ENCODE results near the gene UNC13D.
A peak's percentile ranks its signal among the peaks of the same experiment; 100 is the strongest.

UNC13D gene

GRCh38 chr17:75834279-75834920 lies 9.8 kb downstream of the UNC13D start:
- DNase-seq (ENCODE audit: insufficient read length, low spot score) (no peak), FAIRE-seq (no peak)
- TF ChIP-seq PAX5 (IDR thresholded peaks at IDR 0.05; ENCODE audit: insufficient read depth, low read length, severe bottlenecking), result no peak
- TF ChIP-seq POU2F2 (IDR thresholded peaks at IDR 0.05; ENCODE audit: low read depth, low read length), result no peak
- no peak for TF ChIP-seq SPI1 (IDR thresholded peaks at IDR 0.05; ENCODE audit: low read depth, low read length)
- no peak for TF ChIP-seq POLR2A (IDR thresholded peaks at IDR 0.05; ENCODE audit: low read depth, low read length)
- TF ChIP-seq POLR2AphosphoS5 (IDR thresholded peaks at IDR 0.05; ENCODE audit: low read depth, low read length), result no peak
- no peak for TF ChIP-seq TAF1 (IDR thresholded peaks at IDR 0.05; ENCODE audit: low read depth, low read length)

GRCh38 chr17:75832652-75833400 lies 11.4 kb downstream of the UNC13D start:
- FAIRE-seq (peak; percentile 58), DNase-seq (ENCODE audit: insufficient read length, low spot score) (no peak)
- TF ChIP-seq POU2F2 (IDR thresholded peaks at IDR 0.05; ENCODE audit: low read depth, low read length) (no peak), TAF1 (IDR thresholded peaks at IDR 0.05; ENCODE audit: low read depth, low read length) (no peak), SPI1 (IDR thresholded peaks at IDR 0.05; ENCODE audit: low read depth, low read length) (no peak), PAX5 (IDR thresholded peaks at IDR 0.05; ENCODE audit: insufficient read depth, low read length, severe bottlenecking) (no peak)

- no peak for DNase-seq (ENCODE audit: insufficient read length, low spot score)
- FAIRE-seq, result no peak
- TF ChIP-seq POLR2AphosphoS5 (IDR thresholded peaks at IDR 0.05; ENCODE audit: low read depth, low read length), result no peak
- TF ChIP-seq SPI1 (IDR thresholded peaks at IDR 0.05; ENCODE audit: low read depth, low read length), result no peak
- no peak for TF ChIP-seq PAX5 (IDR thresholded peaks at IDR 0.05; ENCODE audit: insufficient read depth, low read length, severe bottlenecking)
- TF ChIP-seq POLR2A (IDR thresholded peaks at IDR 0.05; ENCODE audit: low read depth, low read length), result no peak
- no peak for TF ChIP-seq TAF1 (IDR thresholded peaks at IDR 0.05; ENCODE audit: low read depth, low read length)
- TF ChIP-seq POU2F2 (IDR thresholded peaks at IDR 0.05; ENCODE audit: low read depth, low read length), result no peak
Measured at GRCh38 chr17:75832164-75832651, 12.0 kb downstream of the UNC13D start.

GRCh38 chr17:75831032-75831571 lies 13.1 kb downstream of the UNC13D start:
- DNase-seq (ENCODE audit: insufficient read length, low spot score) (no peak), FAIRE-seq (no peak)
- TF ChIP-seq SPI1 (IDR thresholded peaks at IDR 0.05; ENCODE audit: low read depth, low read length), result no peak
- TF ChIP-seq PAX5 (IDR thresholded peaks at IDR 0.05; ENCODE audit: insufficient read depth, low read length, severe bottlenecking), result no peak
- no peak for TF ChIP-seq POU2F2 (IDR thresholded peaks at IDR 0.05; ENCODE audit: low read depth, low read length)
- no peak for TF ChIP-seq POLR2AphosphoS5 (IDR thresholded peaks at IDR 0.05; ENCODE audit: low read depth, low read length)
- TF ChIP-seq POLR2A (IDR thresholded peaks at IDR 0.05; ENCODE audit: low read depth, low read length), result no peak
- TF ChIP-seq TAF1 (IDR thresholded peaks at IDR 0.05; ENCODE audit: low read depth, low read length), result no peak

- DNase-seq (ENCODE audit: insufficient read length, low spot score) (no peak), FAIRE-seq (peak; percentile 63)
- TF ChIP-seq POU2F2 (IDR thresholded peaks at IDR 0.05; ENCODE audit: low read depth, low read length), result no peak
- TF ChIP-seq PAX5 (IDR thresholded peaks at IDR 0.05; ENCODE audit: insufficient read depth, low read length, severe bottlenecking), result no peak
- no peak for TF ChIP-seq SPI1 (IDR thresholded peaks at IDR 0.05; ENCODE audit: low read depth, low read length)
- TF ChIP-seq TAF1 (IDR thresholded peaks at IDR 0.05; ENCODE audit: low read depth, low read length), result no peak
- no peak for TF ChIP-seq POLR2AphosphoS5 (IDR thresholded peaks at IDR 0.05; ENCODE audit: low read depth, low read length)
- no peak for TF ChIP-seq POLR2A (IDR thresholded peaks at IDR 0.05; ENCODE audit: low read depth, low read length)
Measured at GRCh38 chr17:75830164-75831031, 13.8 kb downstream of the UNC13D start.

- FAIRE-seq, result no peak
- TF ChIP-seq PAX5 (IDR thresholded peaks at IDR 0.05; ENCODE audit: insufficient read depth, low read length, severe bottlenecking), result no peak
- no peak for TF ChIP-seq SPI1 (IDR thresholded peaks at IDR 0.05; ENCODE audit: low read depth, low read length)
- TF ChIP-seq POU2F2 (IDR thresholded peaks at IDR 0.05; ENCODE audit: low read depth, low read length), result no peak
- no peak for TF ChIP-seq TAF1 (IDR thresholded peaks at IDR 0.05; ENCODE audit: low read depth, low read length)
- no peak for TF ChIP-seq POLR2AphosphoS5 (IDR thresholded peaks at IDR 0.05; ENCODE audit: low read depth, low read length)
- no peak for TF ChIP-seq POLR2A (IDR thresholded peaks at IDR 0.05; ENCODE audit: low read depth, low read length)
- no peak for DNase-seq (ENCODE audit: insufficient read length, low spot score)
Measured at GRCh38 chr17:75829747-75830146, 14.5 kb downstream of the UNC13D start.

GRCh38 chr17:75828741-75829140 lies 15.5 kb downstream of the UNC13D start:
- DNase-seq (ENCODE audit: insufficient read length, low spot score) (no peak), FAIRE-seq (no peak)
- no peak for TF ChIP-seq POLR2A (IDR thresholded peaks at IDR 0.05; ENCODE audit: low read depth, low read length)
- no peak for TF ChIP-seq SPI1 (IDR thresholded peaks at IDR 0.05; ENCODE audit: low read depth, low read length)
- no peak for TF ChIP-seq PAX5 (IDR thresholded peaks at IDR 0.05; ENCODE audit: insufficient read depth, low read length, severe bottlenecking)
- TF ChIP-seq POU2F2 (IDR thresholded peaks at IDR 0.05; ENCODE audit: low read depth, low read length), result no peak
- TF ChIP-seq POLR2AphosphoS5 (IDR thresholded peaks at IDR 0.05; ENCODE audit: low read depth, low read length), result no peak
- no peak for TF ChIP-seq TAF1 (IDR thresholded peaks at IDR 0.05; ENCODE audit: low read depth, low read length)

GRCh38 chr17:75828076-75828400 lies 16.2 kb downstream of the UNC13D start:
- no peak for FAIRE-seq
- TF ChIP-seq POLR2A (IDR thresholded peaks at IDR 0.05; ENCODE audit: low read depth, low read length), result no peak
- no peak for DNase-seq (ENCODE audit: insufficient read length, low spot score)
